K562 (cell line): ENCODE data around the gene EIF4E3. TPM values are rescaled to one million over a fixed set of nuclear protein-coding genes. Genes with fewer than 3 reads are reported as not detected.

Experiments used
- ATAC-seq: fragments of 200-7000 bp; cut with Tn5 transposase; 3 replicates; pipeline ENCODE4 v1.9.1; 2020; ENCODE audit warnings: moderate library complexity
- BruUV-seq: library from RNA; stranded (reverse); fragments of 400-500 nt; replicated peaks from 2 replicates; lab custom pipeline; 2021; lab: Mats Ljungman, UMichigan
- CTCF ChIA-PET: fragments of 300-600 bp; formaldehyde crosslinking; extraction: SDS; loops from one replicate; lab custom pipeline; 2021; ENCODE audit warnings: low intra/inter-chr PET ratio; lab: Yijun Ruan, JAX
- POLR2A ChIA-PET: fragments of 300-600, 350-650 bp; sonication (Branson Sonifier 250); formaldehyde crosslinking; extraction: SDS; loops from one replicate; lab custom pipeline; 2021; ENCODE audit warnings: antibody characterized with exemption, inconsistent platforms; lab: Yijun Ruan, JAX
- DNase-seq, 4 experiments: peaks; one replicate each; pipeline versions ENCODE4 v3.0.0 to v3.0.0-alpha.2; 2011 to 2018; ENCODE audit warnings: low spot score in 3 of 4, mixed read lengths in 3 of 4; ENCODE audit errors: extremely low read depth in 1 of 4
- FAIRE-seq: peaks from 2 replicates; lab custom pipeline; 2011; peaks lifted over from hg19 to GRCh38; lab: Jason Lieb, UNC
- H2AFZ ChIP-seq: 2 replicates; pipeline ENCODE4 v1.6.0; 2011; ENCODE audit warnings: low read depth, low read length, control low read depth, inconsistent platforms
- H3K27ac ChIP-seq: fragments of 200-600 bp; 3 replicates; pipeline ENCODE4 v1.8.0; 2011; ENCODE audit warnings: low read depth, mild to moderate bottlenecking, control low read depth, inconsistent platforms, low read length, moderate library complexity, mixed read lengths; ENCODE audit errors: extremely low read depth
- H3K27me3 ChIP-seq, 2 experiments: fragments of 300-600 bp in 1 of 2; 2 replicates in 1 of 2; 3 replicates in 1 of 2; pipeline versions ENCODE4 v1.6.0 to v1.8.0; 2011; ENCODE audit warnings: inconsistent platforms in 2 of 2, low read length in 2 of 2, mild to moderate bottlenecking in 1 of 2, mixed read lengths in 1 of 2, moderate library complexity in 1 of 2; ENCODE audit not compliant: control insufficient read depth in 2 of 2, insufficient read depth in 2 of 2
- H3K36me3 ChIP-seq: fragments of 300-600 bp; 3 replicates; pipeline ENCODE4 v1.8.0; 2011; ENCODE audit warnings: mild to moderate bottlenecking, low read length, inconsistent platforms; ENCODE audit not compliant: control insufficient read depth, insufficient read depth
- H3K4me1 ChIP-seq, 2 experiments: fragments of 200-600 bp in 1 of 2; replicated peaks in 1 of 2; 2 replicates in 1 of 2; 3 replicates in 1 of 2; pipeline versions ENCODE4 v1.5.1 to v1.8.0; 2011; ENCODE audit warnings: inconsistent platforms in 2 of 2, low read length in 2 of 2, mild to moderate bottlenecking in 1 of 2, mixed read lengths in 1 of 2, moderate library complexity in 1 of 2; ENCODE audit not compliant: control insufficient read depth in 2 of 2, insufficient read depth in 2 of 2
- H3K4me2 ChIP-seq: 2 replicates; pipeline ENCODE4 v1.6.1; 2011; ENCODE audit warnings: low read length, control low read depth, inconsistent platforms, mixed read lengths; ENCODE audit not compliant: insufficient read depth
- H3K4me3 ChIP-seq: fragments of 200-600 bp; sonication (generic), shearing (Covaris generic); 2 replicates; pipeline ENCODE4 v1.5.1; 2016; ENCODE audit warnings: control low read depth, inconsistent platforms
- H3K79me2 ChIP-seq: fragments of 200-600 bp; 3 replicates; pipeline ENCODE4 v1.8.0; 2011; ENCODE audit warnings: low read length, inconsistent platforms; ENCODE audit not compliant: control insufficient read depth, insufficient read depth
- H3K9ac ChIP-seq, 2 experiments: 2 replicates each; pipeline versions ENCODE4 v1.6.0 to v1.6.1; 2011; ENCODE audit warnings: low read depth in 2 of 2, low read length in 2 of 2, control low read depth in 1 of 2, inconsistent platforms in 1 of 2, mild to moderate bottlenecking in 1 of 2, mixed read lengths in 1 of 2; ENCODE audit not compliant: insufficient read depth in 1 of 2
- H3K9me1 ChIP-seq: one replicate; pipeline ENCODE4 v1.6.0; 2011; ENCODE audit warnings: inconsistent platforms, mild to moderate bottlenecking, low read length, moderate library complexity; ENCODE audit not compliant: control insufficient read depth, insufficient read depth
- H3K9me3 ChIP-seq: replicated peaks from 2 replicates; pipeline ENCODE4 v1.5.1; 2011; ENCODE audit warnings: low read depth, low read length, inconsistent platforms; ENCODE audit not compliant: control insufficient read depth, insufficient read depth
- H4K20me1 ChIP-seq: replicated peaks from 2 replicates; pipeline ENCODE4 v1.6.1; 2011; ENCODE audit warnings: low read length, inconsistent platforms, mixed read lengths; ENCODE audit not compliant: control insufficient read depth, insufficient read depth
- CHD2 ChIP-seq: IDR thresholded peaks from 2 replicates; pipeline ENCODE4 v1.6.1; 2011; ENCODE audit warnings: low read depth, low read length
- ELF1 ChIP-seq: fragments of 200-800 bp; sonication (Bioruptor generic); IDR thresholded peaks from 2 replicates; pipeline ENCODE4 v1.6.1; 2016; ENCODE audit warnings: missing genetic modification characterization, missing compliant biosample characterization
- FOXA1 ChIP-seq: fragments of 450-650 bp; IDR thresholded peaks from 2 replicates; pipeline ENCODE4 v1.6.1; 2016; ENCODE audit warnings: mild to moderate bottlenecking, borderline replicate concordance
- RFX7 ChIP-seq: fragments of 250-450 bp; sonication (Bioruptor Pico); IDR thresholded peaks from 2 replicates; pipeline ENCODE4 v1.5.1; 2021; ENCODE audit warnings: mild to moderate bottlenecking
- ZNF324 ChIP-seq: fragments of 250-450 bp; sonication (Bioruptor Pico); IDR thresholded peaks from 2 replicates; pipeline ENCODE4 v1.4.0; 2020; ENCODE audit warnings: mild to moderate bottlenecking
- WGBS: fragments of 100-300 bp; shearing (Covaris generic); methylation state at CpG from one replicate; pipeline ENCODE4 v1.1.6; 2016; ENCODE audit warnings: low coverage, mixed read lengths; ENCODE audit not compliant: insufficient coverage; ENCODE audit errors: missing lambda C conversion rate; 5-methylcytosine and 5-hydroxymethylcytosine counted together
- in situ Hi-C: fragments of 300-500 bp; cut with MboI; formaldehyde crosslinking; loops from 4 replicates; pipeline ENCODE4 v1.15.0; 2018; ENCODE audit warnings: inconsistent platforms, mixed read lengths
- intact Hi-C: fragments of 100-400 bp; cut with micrococcal nuclease; formaldehyde crosslinking; loops from 2 replicates; pipeline ENCODE4 v1.14.2; 2022
- polyA plus RNA-seq, 8 experiments: library from polyadenylated mRNA; depleted of rRNA in 4 of 8; stranded (reverse) in 5 of 8; unstranded in 3 of 8; fragments of >200 nt; fragmentation: Nextera tagmentation in 2 of 8; fragmentation: Illumina TruSeq in 1 of 8; extraction: Ambion mirVana in 2 of 8; extraction: Trizol in 1 of 8; gene quantifications; 2 replicates each; pipeline versions ENCODE4 v1.2.1 to v1.2.3, GENCODE V29; 2011 to 2014; ENCODE audit warnings: inconsistent platforms in 1 of 8, missing spikeins in 1 of 8
- total RNA-seq, 7 experiments: library from RNA; depleted of rRNA in 6 of 7; stranded (reverse); fragments of >200 nt in 6 of 7; fragmentation: Illumina TruSeq in 2 of 7; extraction: Trizol in 2 of 7; gene quantifications; 2 replicates each; pipeline versions ENCODE4 v1.2.1 to v1.2.3, GENCODE V29; 2011 to 2021; ENCODE audit warnings: low replicate concordance in 1 of 7
- TF ChIP-seq, protein P1 (sequence below): fragments of 450-650 bp; IDR thresholded peaks from 2 replicates; pipeline ENCODE4 v1.7.1; 2018; ENCODE audit warnings: mild to moderate bottlenecking, low read depth; ENCODE audit not compliant: partially characterized antibody

Gene EIF4E3
- total and polyA plus RNA-seq, 9 of the 15 experiments (the other 6 are each of a cell fraction or from before 2014, with no cell fraction given): 0.18 to 2.5 (median 1.1) TPM

GRCh38 chr3:71653414-71653807 is 71.8 kb downstream of the EIF4E3 start:
- Histone ChIP-seq H3K27ac (no peak overlapping the region), H4K20me1 (no peaks in the 10 kb centered on the region)
- in situ Hi-C loops (loop anchor here (10.0 to 25.0 kb wide), 2 partner anchors 1109 to 1591 kb away; no protein-coding TSS in a partner anchor), intact Hi-C loops (loop anchor here (5.0 to 10.0 kb wide), 2 partner anchors 139 to 1121 kb away; no protein-coding TSS in a partner anchor)
- POLR2A ChIA-PET: no interaction called here
- no peak for DNase-seq
- TF ChIP-seq CHD2 (no peak), RFX7 (CRISPR knock-in tag) (no peak), ELF1 (no peak), FOXA1 (no peak), ZNF324 (CRISPR knock-in tag) (no peak)
- TF ChIP-seq, protein P1, sequence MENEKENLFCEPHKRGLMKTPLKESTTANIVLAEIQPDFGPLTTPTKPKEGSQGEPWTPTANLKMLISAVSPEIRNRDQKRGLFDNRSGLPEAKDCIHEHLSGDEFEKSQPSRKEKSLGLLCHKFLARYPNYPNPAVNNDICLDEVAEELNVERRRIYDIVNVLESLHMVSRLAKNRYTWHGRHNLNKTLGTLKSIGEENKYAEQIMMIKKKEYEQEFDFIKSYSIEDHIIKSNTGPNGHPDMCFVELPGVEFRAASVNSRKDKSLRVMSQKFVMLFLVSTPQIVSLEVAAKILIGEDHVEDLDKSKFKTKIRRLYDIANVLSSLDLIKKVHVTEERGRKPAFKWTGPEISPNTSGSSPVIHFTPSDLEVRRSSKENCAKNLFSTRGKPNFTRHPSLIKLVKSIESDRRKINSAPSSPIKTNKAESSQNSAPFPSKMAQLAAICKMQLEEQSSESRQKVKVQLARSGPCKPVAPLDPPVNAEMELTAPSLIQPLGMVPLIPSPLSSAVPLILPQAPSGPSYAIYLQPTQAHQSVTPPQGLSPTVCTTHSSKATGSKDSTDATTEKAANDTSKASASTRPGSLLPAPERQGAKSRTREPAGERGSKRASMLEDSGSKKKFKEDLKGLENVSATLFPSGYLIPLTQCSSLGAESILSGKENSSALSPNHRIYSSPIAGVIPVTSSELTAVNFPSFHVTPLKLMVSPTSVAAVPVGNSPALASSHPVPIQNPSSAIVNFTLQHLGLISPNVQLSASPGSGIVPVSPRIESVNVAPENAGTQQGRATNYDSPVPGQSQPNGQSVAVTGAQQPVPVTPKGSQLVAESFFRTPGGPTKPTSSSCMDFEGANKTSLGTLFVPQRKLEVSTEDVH: no peak
- TF ChIP-seq, all 486 proteins: peak for 0
- Histone ChIP-seq H3K79me2 (no peaks in the 10 kb centered on the region), H2AFZ (no peak overlapping the region), H3K9me1 (no peaks in the 10 kb centered on the region), H3K4me1 (no peaks in the 10 kb centered on the region; a peak in 1 of 5 replicates), H3K4me2 (no peak overlapping the region), H3K36me3 (no peaks in the 10 kb centered on the region), H3K9ac (no peak overlapping the region), H3K9me3 (no peaks in the 10 kb centered on the region), H3K27me3 (peaks cover 5 to 6% of the 10 kb centered on the region in 2 experiments; a peak in 3 of 5 replicates), H3K4me3 (no peak overlapping the region)
- CTCF ChIA-PET: interaction anchor here (1.2 to 1.3 kb wide), 2 partner anchors 1103 to 1123 kb away, joined by 4 to 6 read pairs; no protein-coding TSS in a partner anchor
- no peak for ATAC-seq
- FAIRE-seq: no peak
- 7% methylated on average over 4 of the region's 6 CpGs for WGBS
- no TSS peak for BruUV-seq
